Parathyroid adenoma (tissue), 2 donors: ENCODE measurements around the gene S100G.

Experiments used
- H2AFZ ChIP-seq: fragments of 300-600 bp; sonication (generic); one replicate; pipeline ENCODE4 v1.7.0; 2017; ENCODE audit warnings: antibody characterized with exemption, mild to moderate bottlenecking
- H3K27ac ChIP-seq: fragments of 300-600 bp; sonication (generic); one replicate; pipeline ENCODE4 v1.7.0; 2017
- H3K27me3 ChIP-seq: fragments of 300-600 bp; sonication (generic); one replicate; pipeline ENCODE4 v1.7.0; 2017; ENCODE audit warnings: low read length; ENCODE audit not compliant: control insufficient read depth, insufficient read depth
- H3K36me3 ChIP-seq: fragments of 300-600 bp; sonication (generic); one replicate; pipeline ENCODE4 v1.7.0; 2017; ENCODE audit warnings: low read length; ENCODE audit not compliant: control insufficient read depth, insufficient read depth
- H3K4me1 ChIP-seq: fragments of 300-600 bp; sonication (generic); one replicate; pipeline ENCODE4 v1.7.0; 2017; ENCODE audit warnings: control low read depth
- H3K4me2 ChIP-seq: fragments of 300-600 bp; sonication (generic); one replicate; pipeline ENCODE4 v1.7.0; 2017; ENCODE audit warnings: low read length
- H3K4me3 ChIP-seq: fragments of 300-600 bp; sonication (generic); one replicate; pipeline ENCODE4 v1.7.0; 2017; ENCODE audit warnings: low read depth, low read length
- H3K79me2 ChIP-seq: fragments of 300-600 bp; sonication (generic); one replicate; pipeline ENCODE4 v1.7.0; 2017; ENCODE audit warnings: control low read depth
- H3K9ac ChIP-seq: fragments of 300-600 bp; sonication (generic); one replicate; pipeline ENCODE4 v1.7.0; 2017; ENCODE audit warnings: mild to moderate bottlenecking
- H3K9me3 ChIP-seq: fragments of 300-600 bp; sonication (generic); one replicate; pipeline ENCODE4 v1.7.0; 2017; ENCODE audit warnings: low read length; ENCODE audit not compliant: control insufficient read depth
- CTCF ChIP-seq: fragments of 300-600 bp; sonication (generic); IDR thresholded peaks from one replicate; pipeline ENCODE4 v1.7.0; 2017; ENCODE audit warnings: antibody characterized with exemption, mild to moderate bottlenecking
- donor health status: primary hyperparathyroidism.

S100G gene

GRCh38 chrX:16671005-16671404 is 21.0 kb downstream of the S100G start:
- H3K9ac ChIP-seq, result no peak overlapping the region
- TF ChIP-seq CTCF, result peak; percentile 34

GRCh38 chrX:16678689-16679088 is 28.7 kb downstream of the S100G start:
- Histone ChIP-seq H3K27me3 (no peaks in the 10 kb centered on the region), H3K4me1 (no peaks in the 10 kb centered on the region)

More at GRCh38 chrX:16671005-16671404, 21.0 kb downstream of the S100G start:
- no peak overlapping the region for H3K27ac ChIP-seq
- no peaks in the 10 kb centered on the region for H3K27me3 ChIP-seq
- no peaks in the 10 kb centered on the region for H3K9me3 ChIP-seq
- no peaks in the 10 kb centered on the region for H3K36me3 ChIP-seq
- no peak overlapping the region for H2AFZ ChIP-seq
- H3K4me1 ChIP-seq, result no peaks in the 10 kb centered on the region
- no peak overlapping the region for H3K4me3 ChIP-seq
- H3K79me2 ChIP-seq, result no peaks in the 10 kb centered on the region
- no peak overlapping the region for H3K4me2 ChIP-seq

GRCh38 chrX:16683007-16683664 is 33.2 kb downstream of the S100G start:
- Histone ChIP-seq H2AFZ (no peak overlapping the region), H3K27ac (no peak overlapping the region), H3K4me1 (no peaks in the 10 kb centered on the region), H3K4me3 (no peak overlapping the region), H3K27me3 (no peaks in the 10 kb centered on the region), H3K4me2 (no peak overlapping the region), H3K36me3 (no peaks in the 10 kb centered on the region), H3K9me3 (no peaks in the 10 kb centered on the region), H3K9ac (no peak overlapping the region), H3K79me2 (no peaks in the 10 kb centered on the region)
- no peak for TF ChIP-seq CTCF

More at GRCh38 chrX:16678689-16679088, 28.7 kb downstream of the S100G start:
- H2AFZ ChIP-seq, result no peak overlapping the region
- no peaks in the 10 kb centered on the region for H3K36me3 ChIP-seq
- no peak for TF ChIP-seq CTCF
- no peak overlapping the region for H3K4me3 ChIP-seq
- no peak overlapping the region for H3K27ac ChIP-seq
- H3K9me3 ChIP-seq, result no peaks in the 10 kb centered on the region
- no peak overlapping the region for H3K9ac ChIP-seq
- no peaks in the 10 kb centered on the region for H3K79me2 ChIP-seq
- no peak overlapping the region for H3K4me2 ChIP-seq

GRCh38 chrX:16687514-16687913 is 37.6 kb downstream of the S100G start:
- TF ChIP-seq CTCF, result no peak
- Histone ChIP-seq H3K36me3 (no peaks in the 10 kb centered on the region), H3K27ac (no peak overlapping the region), H3K4me3 (no peak overlapping the region), H2AFZ (no peak overlapping the region), H3K27me3 (no peaks in the 10 kb centered on the region), H3K79me2 (no peaks in the 10 kb centered on the region), H3K4me2 (no peak overlapping the region), H3K9ac (no peak overlapping the region), H3K4me1 (peaks cover 6% of the 10 kb centered on the region), H3K9me3 (no peaks in the 10 kb centered on the region)

GRCh38 chrX:16695079-16695676 is 45.2 kb downstream of the S100G start:
- H3K9ac ChIP-seq, result no peak overlapping the region
- no peak overlapping the region for H3K4me2 ChIP-seq
- TF ChIP-seq CTCF, result peak; percentile 82
- peaks cover 11% of the 10 kb centered on the region for H3K4me1 ChIP-seq
- no peaks in the 10 kb centered on the region for H3K36me3 ChIP-seq
- no peaks in the 10 kb centered on the region for H3K27me3 ChIP-seq
- H2AFZ ChIP-seq, result no peak overlapping the region
- no peaks in the 10 kb centered on the region for H3K79me2 ChIP-seq
- H3K27ac ChIP-seq, result no peak overlapping the region
- no peak overlapping the region for H3K4me3 ChIP-seq
- no peaks in the 10 kb centered on the region for H3K9me3 ChIP-seq
